Stimulated activated CD4-positive, alpha-beta T cell treated with anti-CD3 and anti-CD28 coated beads, Interleukin-12 subunit alpha, Interleukin-12 subunit beta, amount 100 ng/mL, for 24 hours (primary cell): ENCODE results near the gene KRT33B.
"Not testable (repeated sequence)": the region's sequence is repeated elsewhere in the genome, so short reads cannot be mapped to it uniquely, and the experiment has no call there.

Experiments used
- DNase-seq, 2 experiments: peaks; one replicate each; pipeline ENCODE4 v3.0.0-alpha.2; 2020; ENCODE audit warnings: low read depth in 2 of 2

KRT33B gene

DNA sequence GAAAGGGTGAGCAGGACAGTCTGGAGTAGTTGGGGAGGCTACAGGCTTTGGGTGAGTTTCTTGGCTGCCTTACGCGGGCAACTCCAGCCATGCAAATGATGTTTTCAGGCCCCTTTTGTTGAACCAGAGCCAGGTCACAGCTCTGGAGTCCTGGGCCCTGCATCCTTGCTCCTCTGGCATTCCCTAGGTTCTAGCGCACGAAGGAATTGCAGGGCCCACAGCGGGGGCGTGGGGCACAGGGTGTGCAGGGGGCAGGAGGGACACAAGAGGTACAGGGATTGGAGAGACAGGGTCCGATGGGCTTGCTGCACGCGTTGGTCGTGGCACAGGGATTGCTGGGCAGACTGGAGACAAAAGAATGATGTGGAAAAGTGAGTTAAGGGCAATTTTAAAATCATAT is 24.2 kb upstream of the KRT33B start:
- no peak for DNase-seq

DNA sequence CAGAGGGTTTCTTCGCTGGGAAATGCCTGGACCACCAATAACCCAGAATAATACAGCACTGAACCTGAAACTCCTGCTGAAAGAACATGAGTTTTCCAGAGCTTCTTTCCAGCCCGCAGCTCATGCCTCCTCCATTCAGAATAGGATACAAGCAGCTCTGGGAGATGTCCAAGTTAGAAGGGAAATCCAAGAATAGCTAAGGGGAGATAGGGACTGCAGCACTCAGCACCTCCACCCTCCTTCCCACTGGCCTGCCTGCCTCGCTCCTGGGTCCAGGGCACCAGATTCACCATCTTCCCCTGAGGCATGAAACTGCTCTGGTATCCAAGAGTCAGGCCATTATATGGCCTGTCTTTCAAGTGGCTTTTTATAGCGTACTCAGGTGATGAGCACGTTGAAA is 23.7 kb upstream of the KRT33B start:
- DNase-seq: no peak

DNA sequence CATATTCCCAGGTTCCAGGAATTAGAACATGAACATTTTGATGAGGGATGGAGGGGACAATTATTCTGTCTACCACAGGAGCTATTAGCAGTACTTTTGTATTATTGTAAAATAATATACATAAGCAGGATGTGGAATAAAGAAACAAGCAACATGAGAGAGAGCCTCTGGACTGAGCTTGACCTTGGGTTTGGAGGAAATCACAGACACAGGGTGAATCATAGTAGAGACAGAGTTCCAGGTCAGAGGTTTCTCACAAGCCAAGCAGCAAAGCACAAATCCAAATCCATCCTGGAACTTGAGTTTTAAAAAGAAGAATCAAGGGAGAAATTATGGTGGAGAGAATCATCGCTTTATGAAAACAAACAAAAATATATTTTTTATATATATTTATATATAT is 22.7 kb upstream of the KRT33B start:
- DNase-seq: no peak

DNA sequence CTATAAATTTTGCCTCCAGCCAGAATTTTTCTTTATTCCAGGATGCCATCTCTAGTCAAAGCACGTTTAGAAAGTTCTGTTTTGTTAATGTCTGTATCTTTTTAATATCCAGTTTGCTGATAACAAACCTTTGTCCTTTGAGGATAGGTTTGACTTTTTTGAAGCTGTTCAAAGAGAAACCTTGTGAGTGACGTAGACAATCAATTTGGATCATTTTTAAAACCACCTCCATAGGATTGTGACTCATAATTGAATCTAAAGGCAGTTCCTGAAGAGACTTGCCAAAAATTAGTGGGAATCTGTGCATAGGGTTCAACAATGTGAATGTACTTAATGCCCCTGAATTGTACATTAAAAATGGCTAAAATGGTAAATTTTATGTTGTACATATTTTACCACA is 21.9 kb upstream of the KRT33B start:
- no peak for DNase-seq

DNA sequence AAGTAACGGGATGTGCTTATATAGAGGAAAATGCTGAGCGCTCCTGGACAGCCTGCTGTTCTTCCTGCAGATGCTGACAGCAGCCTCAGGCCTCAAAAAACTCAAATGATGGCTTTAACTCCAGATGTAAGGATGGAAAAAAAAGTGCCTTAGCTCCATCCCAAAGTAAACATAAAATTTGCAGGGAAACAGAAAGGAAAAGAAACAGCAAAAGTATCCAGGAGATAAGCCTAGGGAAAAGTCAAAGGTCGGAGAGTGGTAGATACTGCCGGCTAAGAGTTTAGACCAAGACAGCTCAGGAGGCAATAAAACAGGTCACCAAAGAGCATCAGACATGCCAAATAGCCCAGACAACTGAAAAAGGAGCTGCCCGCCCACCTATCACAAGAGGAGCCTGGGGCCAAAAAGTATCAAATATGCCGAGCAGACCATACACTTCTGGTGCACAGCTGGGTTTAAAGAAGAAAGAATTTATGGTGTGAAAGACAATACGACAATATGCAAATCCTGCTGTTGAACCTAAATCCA is 20.9 kb upstream of the KRT33B start:
- DNase-seq: no peak

DNA sequence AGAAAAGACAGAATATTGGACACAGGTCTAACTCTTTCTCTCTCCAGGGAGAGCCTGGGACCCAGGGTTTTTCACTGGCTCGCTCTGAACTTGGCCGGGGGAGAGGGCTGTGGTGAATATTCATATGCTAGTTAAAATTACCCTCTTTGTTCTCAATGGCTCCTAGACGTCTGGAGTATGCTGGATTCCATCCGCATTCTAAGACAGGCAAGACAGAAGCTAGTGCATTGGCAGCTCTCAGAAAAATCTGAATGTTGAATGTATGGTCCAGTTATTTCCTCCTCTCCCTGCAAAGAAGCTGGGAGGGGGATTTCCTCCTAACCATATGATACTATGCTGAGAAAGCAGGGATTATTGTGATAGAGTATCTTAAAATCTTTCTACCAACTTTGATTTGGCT is 18.1 kb upstream of the KRT33B start:
- no peak for DNase-seq

DNA sequence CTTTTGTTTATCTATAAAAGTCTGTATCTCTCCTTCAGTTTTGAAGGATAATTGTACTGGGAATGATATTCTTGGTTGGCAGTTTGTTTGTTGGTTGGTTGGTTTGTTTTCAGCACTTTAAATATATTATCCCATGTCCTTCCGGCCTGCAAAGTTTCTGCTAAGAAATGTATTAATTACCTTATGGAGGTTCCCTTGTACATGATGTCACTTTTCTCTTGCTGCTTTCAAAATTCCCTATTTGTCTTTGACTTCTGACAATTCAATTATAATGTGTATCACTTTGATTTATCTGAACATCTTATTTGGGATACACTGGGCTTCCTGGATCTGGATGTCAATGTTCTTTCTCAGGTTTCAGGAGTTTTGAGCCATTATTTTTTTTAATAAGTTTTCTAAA is 16.6 kb upstream of the KRT33B start:
- DNase-seq: no peak

DNA sequence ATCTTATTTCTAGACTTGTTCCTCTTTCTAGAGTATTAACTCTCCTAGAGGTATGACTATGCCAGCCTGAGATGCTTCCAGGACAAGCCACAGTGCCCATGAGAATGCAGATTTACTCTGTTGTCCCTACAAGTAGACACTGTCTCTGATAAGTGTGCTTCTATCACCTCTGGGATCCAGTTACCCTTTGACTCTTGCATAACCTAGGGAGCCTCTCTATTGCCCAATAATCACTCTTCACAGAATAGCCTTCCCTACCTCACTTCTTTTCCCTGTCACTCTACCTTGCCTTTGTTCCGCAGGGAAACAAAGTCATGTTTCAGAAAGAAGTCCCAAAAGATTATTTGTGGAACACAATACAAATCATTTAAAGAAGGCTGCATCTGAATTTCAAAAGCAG is 14.1 kb upstream of the KRT33B start:
- DNase-seq: no peak

DNA sequence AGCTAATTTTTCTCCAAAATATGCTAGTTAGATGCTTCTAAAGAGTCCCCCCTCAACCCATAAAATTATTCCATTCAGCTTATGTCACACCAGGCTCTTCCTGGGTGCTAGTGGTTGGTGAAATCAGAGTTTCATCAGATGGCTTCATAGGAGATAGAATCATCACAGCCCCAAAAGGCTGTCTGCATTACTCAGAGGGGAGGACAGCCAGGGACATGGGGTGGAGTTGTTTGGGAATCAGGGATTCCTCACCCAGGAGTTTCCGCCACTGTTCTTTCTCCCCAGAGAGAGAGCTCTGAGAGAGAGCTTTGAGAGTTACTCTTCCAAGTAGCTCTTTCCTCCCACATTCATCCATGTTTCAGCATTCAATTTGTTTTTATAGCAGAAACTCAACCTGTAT is 12.8 kb upstream of the KRT33B start:
- no peak for DNase-seq

DNA sequence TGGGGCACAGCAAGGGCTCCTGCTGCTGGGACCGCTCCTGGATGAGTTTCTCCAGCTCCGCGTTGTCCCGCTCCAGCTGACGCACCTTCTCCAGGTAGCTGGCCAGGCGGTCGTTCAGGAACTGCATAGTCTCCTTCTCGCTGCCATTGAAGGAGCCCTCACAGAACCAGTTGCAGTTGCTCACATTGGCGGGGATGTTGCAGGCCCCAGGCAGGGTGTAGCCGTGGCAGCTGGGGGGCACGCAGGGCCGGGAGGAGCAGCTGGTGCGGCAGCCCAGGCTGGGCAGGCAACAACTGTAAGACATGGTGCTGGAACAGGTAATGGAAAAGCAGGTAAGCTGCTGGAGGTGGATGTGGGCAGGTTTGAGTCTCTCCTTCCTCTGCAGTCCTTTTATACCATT is 12.3 kb upstream of the KRT33B start, which contains the start of gene KRT34:
TSS of gene KRT34 (minus strand) at position 364 of the 400 bp plus-strand sequence. CDS start at position 304, 60 bp downstream.
- DNase-seq: not testable (repeated sequence)

DNA sequence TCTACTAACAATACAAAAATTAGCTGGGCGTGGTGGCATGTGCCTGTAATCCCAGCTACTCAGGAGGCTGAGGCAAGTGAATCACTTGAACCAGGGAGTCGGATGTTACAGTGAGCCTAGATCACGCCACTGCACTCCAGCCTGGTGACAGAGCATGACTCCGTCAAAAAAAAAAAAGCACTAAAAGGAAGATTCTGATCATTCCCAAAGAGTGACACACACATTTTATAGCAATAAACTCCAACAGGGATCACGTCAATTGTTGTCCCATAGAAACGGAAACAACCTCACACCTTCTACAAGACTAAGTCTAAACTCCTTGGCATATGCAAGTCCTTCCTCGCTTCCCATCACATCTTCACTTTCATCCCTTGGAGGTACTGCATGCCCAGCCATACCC is 10.5 kb upstream of the KRT33B start:
- not testable (repeated sequence) for DNase-seq

DNA sequence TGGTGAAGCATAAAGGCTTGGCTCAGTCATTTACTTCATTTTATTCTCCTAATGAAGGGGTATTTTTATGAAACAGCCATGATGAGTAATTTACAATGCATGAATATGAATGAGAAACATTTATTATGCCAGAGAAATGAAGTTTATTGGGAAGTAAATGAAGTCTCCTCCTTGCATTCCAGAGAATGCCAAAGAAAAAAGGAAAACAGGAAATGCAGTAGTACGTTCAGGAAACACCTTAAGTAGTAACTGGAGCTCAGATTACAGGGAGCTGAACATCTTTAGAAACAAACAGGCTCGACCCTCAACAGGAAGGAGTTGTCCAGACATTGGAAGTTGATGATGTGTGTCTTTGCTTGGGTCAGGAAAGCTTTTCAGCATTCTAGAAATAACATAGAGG is 7.9 kb upstream of the KRT33B start:
- no peak for DNase-seq

DNA sequence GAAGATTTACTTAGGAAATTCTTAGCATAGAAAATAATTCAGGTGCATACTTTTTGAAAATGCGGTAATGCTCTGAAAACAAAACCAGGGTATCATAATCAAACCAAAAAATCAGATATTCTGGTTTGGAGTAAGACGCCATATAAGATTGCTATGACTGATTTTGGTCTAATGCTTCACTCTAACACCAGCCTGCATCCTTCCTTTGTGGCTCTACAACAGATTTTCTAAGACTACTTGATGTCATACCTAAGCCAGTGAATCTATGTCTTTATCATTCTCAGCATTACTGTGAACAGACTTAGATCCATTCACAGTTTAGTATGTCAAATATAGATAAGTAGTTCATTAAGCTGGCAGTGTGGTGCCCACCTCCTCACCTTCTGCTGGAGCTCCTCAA is 590 bp downstream of the KRT33B start:
- DNase-seq: no peak

DNA sequence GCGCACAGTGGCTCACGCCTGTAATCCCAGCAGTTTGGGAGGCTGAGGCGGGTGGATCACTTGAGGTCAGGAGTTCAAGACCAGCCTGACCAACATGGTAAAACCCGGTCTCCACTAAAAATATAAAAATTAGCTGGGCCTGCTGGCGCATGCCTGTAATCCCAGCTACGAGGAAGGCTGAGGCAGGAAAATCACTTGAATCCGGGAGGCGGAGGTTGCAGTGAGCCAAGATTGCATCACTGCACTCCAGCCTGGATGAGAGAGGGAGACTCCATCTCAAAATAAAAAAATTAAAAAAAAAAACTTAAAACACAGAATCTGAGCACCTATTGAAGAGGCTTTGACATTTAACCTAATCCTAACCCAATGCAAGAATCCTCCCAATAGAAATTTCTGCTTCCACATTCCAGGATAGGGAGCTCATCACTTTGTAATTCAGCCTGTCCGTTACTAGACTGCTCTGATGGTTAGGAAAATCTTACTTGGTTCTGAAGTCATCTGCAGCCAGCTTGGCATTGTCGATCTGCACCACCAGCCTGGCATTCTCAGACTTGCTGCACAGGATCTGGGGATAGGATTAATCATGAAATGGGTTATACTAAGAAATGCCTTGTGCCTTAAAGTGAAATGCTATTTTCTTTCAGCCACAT is 2.1 kb downstream of the KRT33B start:
- no peak for DNase-seq

DNA sequence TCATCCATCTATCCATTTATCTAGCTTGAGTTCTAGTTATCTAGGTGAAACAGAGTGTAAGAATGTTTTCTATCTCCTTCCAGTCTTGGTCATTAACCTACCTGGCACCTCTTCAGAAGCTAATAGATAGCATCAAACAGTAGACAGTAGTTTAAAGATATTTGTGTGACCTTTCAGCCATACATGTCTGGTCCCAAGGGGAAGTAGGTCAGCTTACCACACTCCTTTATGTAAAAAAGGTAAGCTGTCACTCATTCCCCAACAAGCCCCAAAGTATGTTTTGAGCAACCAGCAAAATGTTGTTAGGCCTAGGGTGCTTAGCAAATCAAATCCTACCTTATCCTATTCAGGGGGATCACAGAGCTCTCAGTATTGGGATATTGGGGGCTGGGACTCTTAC is 3.5 kb downstream of the KRT33B start:
- DNase-seq: no peak

DNA sequence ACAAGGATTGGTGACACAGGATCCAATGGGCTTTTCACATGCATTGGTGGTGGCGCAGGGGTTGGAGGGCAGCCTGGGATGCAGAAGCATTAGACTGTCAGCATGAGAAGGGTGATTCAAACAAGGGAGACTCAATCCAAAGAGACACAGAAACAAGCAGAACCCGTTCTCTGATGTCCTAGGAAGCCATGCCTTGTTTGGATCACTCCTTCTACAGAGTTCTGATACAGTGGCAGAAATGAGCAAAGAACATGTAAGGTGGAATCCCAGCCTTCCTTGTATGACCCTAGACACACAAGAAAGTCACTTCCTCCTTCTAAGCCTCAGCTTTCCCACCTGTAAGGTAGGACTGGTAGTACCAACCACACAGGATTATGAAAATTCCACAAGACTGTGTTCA is 5.7 kb downstream of the KRT33B start:
- no peak for DNase-seq

DNA sequence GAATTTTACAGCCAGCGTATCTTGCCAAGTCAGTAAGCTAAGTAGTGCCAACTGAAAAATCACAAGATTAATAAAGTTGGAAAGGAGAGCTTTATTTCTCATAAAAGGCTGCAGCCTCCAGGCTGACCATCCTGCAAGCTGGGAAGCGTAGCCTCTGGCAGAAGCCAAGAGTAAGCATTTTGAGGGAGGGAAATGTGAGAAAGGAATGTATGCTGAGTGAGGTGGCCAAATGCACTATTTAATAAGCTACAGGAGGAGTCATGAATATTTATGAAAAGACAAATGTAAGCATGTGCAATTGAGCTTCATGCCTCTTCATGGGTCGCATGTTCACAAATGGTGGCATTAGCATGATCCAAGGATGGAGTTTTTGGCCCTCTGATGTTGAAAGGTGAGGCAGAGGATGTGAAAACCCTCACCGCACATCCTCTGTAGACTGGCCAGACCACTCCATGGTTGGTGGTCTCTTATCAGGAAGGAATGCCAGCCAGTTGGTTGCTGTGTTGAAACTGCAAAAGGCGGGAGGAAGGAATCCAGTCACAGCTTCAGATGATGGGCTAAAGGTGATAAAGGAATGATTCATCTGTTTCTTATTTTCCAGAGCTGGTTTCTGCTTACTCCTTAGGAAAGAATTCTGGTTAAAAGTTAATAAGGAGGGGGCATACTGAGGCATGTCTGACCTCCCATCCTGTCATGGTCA is 9.2 kb downstream of the KRT33B start:
- no peak for DNase-seq

DNA sequence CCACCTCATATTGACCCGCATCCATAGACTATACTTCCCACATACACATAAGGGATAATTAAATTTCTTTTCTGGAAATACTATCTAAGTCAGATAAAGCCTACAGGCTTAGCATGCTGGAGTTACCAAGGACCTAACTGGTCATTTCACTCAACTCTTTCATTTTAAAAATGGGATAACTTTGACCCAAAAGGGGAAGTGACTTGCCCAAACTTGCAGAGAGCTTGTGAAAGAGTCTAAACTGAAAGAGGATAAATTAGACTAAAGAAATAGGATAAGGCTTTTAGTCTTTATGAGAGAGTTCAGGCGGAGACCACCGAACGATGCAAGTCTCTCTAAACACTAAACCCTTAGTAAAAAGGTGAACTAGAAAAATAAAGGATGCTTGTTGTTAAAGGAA is 15.1 kb downstream of the KRT33B start:
- no peak for DNase-seq

DNA sequence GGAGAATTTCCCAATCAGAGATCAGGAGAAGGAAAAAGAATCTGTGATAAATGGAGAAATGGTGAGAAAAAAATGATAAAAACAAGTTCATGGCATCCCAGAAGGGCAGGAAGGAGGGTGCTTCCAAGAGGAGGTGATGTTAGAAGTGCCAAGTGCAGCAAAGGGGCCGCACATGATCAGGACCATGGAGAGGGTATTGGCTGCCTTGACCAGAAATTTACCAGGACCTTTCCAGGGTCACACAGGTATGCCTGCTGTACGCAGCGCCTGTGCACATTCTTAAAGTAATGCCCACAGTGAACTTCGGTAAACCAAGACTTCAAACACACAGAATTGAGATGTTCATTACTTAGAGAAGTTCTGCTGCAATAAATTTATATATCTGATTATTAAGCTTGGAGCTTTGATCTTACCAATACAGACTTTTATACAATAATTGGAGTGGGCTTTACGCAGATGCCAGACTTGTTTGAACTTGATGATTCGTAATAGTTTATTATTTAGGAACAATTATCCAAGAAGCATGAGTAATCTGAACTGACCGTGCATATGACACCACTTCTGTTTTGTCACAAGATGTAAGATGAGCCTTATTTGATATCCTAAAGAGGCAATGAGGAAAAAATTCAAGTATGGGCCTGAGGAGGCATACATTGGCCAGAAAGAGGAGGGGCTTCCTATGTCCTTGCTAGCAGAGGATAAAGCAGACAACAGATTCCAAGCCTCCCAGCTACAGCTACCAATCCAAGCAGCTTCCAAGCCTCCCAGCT is 16.8 kb downstream of the KRT33B start:
- DNase-seq: no peak

DNA sequence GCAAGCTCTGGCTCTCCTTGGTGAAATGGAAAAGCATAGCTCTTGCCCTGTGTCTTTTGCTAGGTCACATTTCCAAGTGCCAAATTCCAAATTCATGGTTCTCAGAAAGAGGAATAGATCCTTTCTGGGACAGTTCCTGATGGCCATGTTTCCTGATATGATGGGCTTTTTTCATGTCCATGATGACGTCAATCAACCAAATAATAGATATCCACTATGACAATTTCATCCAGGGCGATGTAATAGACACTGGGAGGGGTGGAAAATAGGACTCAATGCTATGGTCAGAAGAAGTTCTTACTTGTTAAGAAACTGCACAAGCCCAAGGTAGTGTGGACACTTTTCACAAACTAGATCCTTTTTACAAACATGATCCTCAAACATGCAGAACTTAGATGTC is 18.4 kb downstream of the KRT33B start:
- no peak for DNase-seq

DNA sequence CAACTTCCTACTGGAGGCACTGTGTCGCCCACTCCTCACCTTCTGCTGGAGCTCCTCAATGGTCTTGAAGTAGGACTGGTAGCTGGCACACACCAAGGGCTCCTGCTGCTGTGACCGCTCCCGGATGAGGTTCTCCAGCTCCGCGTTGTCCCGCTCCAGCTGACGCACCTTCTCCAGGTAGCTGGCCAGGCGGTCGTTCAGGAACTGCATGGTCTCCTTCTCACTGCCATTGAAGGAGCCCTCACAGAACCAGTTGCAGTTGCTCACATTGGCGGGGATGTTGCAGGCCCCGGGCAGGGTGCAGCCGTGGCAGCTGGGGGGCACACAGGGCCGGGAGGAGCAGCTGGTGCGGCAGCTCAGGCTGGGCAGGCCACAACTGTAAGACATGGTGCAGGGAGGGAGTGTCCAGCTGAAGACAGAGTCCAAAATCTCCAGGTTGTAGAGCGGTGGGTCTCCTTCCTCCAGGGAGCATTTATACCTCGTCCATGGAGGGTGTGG is 19.2 kb downstream of the KRT33B start, which contains the start of gene KRT33A:
TSS of gene KRT33A (minus strand) at position 448 of the 498 bp plus-strand sequence. CDS start at position 387, 61 bp downstream.
- DNase-seq: not testable (repeated sequence)
